Measurements from ENCODE around the gene TNFSF8. TPM values are rescaled to one million over a fixed set of nuclear protein-coding genes. Genes with fewer than 3 reads are reported as not detected.

TNFSF8 gene
- total and polyA plus RNA-seq, 2 of the 8 experiments (the other 6 are each of a cell fraction or from before 2014, with no cell fraction given): not detected

DNA sequence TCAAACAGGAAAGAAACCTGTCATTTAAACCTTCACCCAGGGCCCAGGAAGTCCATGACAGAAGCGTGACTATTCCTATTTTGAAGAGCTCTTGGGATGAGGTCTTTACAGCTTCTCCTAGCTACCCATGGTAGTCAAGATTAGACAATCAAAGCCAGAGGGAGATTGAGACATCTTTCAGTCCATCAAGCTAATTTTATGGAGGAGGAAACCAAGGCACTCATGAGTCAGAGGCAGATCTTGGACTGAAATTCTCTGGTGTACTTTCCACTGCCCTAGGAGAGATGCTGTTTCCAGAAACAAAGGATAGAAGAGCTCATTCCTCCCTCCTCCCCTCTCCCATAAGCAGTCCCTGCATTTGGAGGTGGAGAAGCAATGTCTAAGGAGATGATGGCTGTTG lies 9.2 kb downstream of the TNFSF8 start:
- no peak for DNase-seq (ENCODE audit: low read depth in 1 of 2, low spot score in 2 of 2)
- H3K27me3 ChIP-seq (replicated peaks in 1 of 4; ENCODE audit: control insufficient read depth in 3 of 4, extremely low read depth in 1 of 4, insufficient read depth in 3 of 4, low read length in 3 of 4): peaks cover 48 to 74% (median 69%) of the 10 kb centered on the region in 4 experiments

More for the DNA sequence above, 9.2 kb downstream of the TNFSF8 start:
- H2BK5ac ChIP-seq (ENCODE audit: low read depth, low read length): no peak overlapping the region
- no peak overlapping the region for H3K56ac ChIP-seq (replicated peaks; ENCODE audit: insufficient read length, low read depth, low read length)
- no peak overlapping the region for H3K18ac ChIP-seq (ENCODE audit: extremely low read depth, low read length)
- H4K20me1 ChIP-seq (replicated peaks in 1 of 2; ENCODE audit: control insufficient read depth in 1 of 2, insufficient read depth in 2 of 2, low read length in 2 of 2): peaks cover 4 to 8% of the 10 kb centered on the region in 2 experiments
- H2BK15ac ChIP-seq (ENCODE audit: low read length): no peak overlapping the region
- H3K9me3 ChIP-seq (ENCODE audit: insufficient read depth in 2 of 2, low read depth in 1 of 2, low read length in 1 of 2): no peaks in the 10 kb centered on the region
- H3K9ac ChIP-seq (replicated peaks in 1 of 4; ENCODE audit: extremely low read depth in 1 of 4, low read depth in 3 of 4, low read length in 3 of 4): no peak overlapping the region
- H4K8ac ChIP-seq (ENCODE audit: extremely low read depth, insufficient read depth, low read length): no peak overlapping the region
- no peak overlapping the region for H2AFZ ChIP-seq (ENCODE audit: low read length)
- H4K91ac ChIP-seq (replicated peaks; ENCODE audit: insufficient read length, low read length): no peak overlapping the region
- H3K23ac ChIP-seq (ENCODE audit: insufficient read length): no peak overlapping the region
- H2AK5ac ChIP-seq (ENCODE audit: low read depth, low read length): no peak overlapping the region
- H2BK12ac ChIP-seq (ENCODE audit: low read depth, low read length): no peak overlapping the region
- no peak overlapping the region for H4K5ac ChIP-seq (ENCODE audit: insufficient read length, low read depth, low read length)
- H3K27ac ChIP-seq (ENCODE audit: low read depth, low read length): no peak overlapping the region
- no peaks in the 10 kb centered on the region for H3K79me2 ChIP-seq (ENCODE audit: control insufficient read depth in 1 of 2, insufficient read depth in 2 of 2, low read length in 2 of 2)
- H3K79me1 ChIP-seq (ENCODE audit: low read depth, low read length): no peaks in the 10 kb centered on the region
- no peaks in the 10 kb centered on the region for H3K23me2 ChIP-seq (ENCODE audit: low read depth, low read length)
- no peak overlapping the region for H3K14ac ChIP-seq (ENCODE audit: insufficient read length)
- no peak overlapping the region for H3K4ac ChIP-seq (replicated peaks; ENCODE audit: insufficient read length, low read depth, low read length)
- 76% methylated on average over 1 of the region's 1 CpG; no CpG with 5 or more reads in 1 of the 2 experiments for WGBS, 2 experiments (ENCODE audit: extremely low coverage in 1 of 2, insufficient coverage in 1 of 2, insufficient read length in 1 of 2, insufficient replicate concordance in 2 of 2, low coverage in 1 of 2, low lambda C conversion rate in 2 of 2, missing lambda C conversion rate in 1 of 2)
- POLR2A ChIA-PET (ENCODE audit: partially characterized antibody): no interaction called here
- H3K4me1 ChIP-seq (replicated peaks in 1 of 4; ENCODE audit: control insufficient read depth in 3 of 4, insufficient read depth in 4 of 4, low read length in 3 of 4): peaks cover 0 to 4% (median 1%) of the 10 kb centered on the region in 4 experiments; a peak in 3 of 7 replicates
- H3K4me2 ChIP-seq (ENCODE audit: insufficient read depth in 1 of 2, low read depth in 2 of 2, low read length in 2 of 2): no peak overlapping the region
- FAIRE-seq: no peak
- no peak overlapping the region for H3K4me3 ChIP-seq (ENCODE audit: extremely low read depth in 1 of 4, insufficient read depth in 2 of 4, low read depth in 3 of 4, low read length in 4 of 4)
- H2BK20ac ChIP-seq (ENCODE audit: low read length): no peak overlapping the region
- CTCF ChIA-PET (ENCODE audit: partially characterized antibody): interaction anchor here (1.0 to 4.4 kb wide), 7 partner anchors 11 to 259 kb away, joined by 3 to 36 read pairs (median 7); no protein-coding TSS in a partner anchor
- H2BK120ac ChIP-seq (replicated peaks; ENCODE audit: low read depth, low read length): no peak overlapping the region
- TF ChIP-seq RBBP5 (IDR thresholded peaks at IDR 0.05; ENCODE audit: borderline replicate concordance, low read depth, low read length) (no peak), TBP (IDR thresholded peaks at IDR 0.05; ENCODE audit: low read depth, low read length) (no peak)
- H3K36me3 ChIP-seq (ENCODE audit: control insufficient read depth in 2 of 4, insufficient read depth in 4 of 4, low read length in 3 of 4): peaks cover 0 to 2% (median 0%) of the 10 kb centered on the region in 4 experiments; a peak in 2 of 8 replicates

Measured in H1 (cell line).